Right renal pelvis (tissue), 4 donors: ENCODE data around the gene GNAQ. TPM values are rescaled to one million over a fixed set of nuclear protein-coding genes. Genes with fewer than 3 reads are reported as not detected.

Experiments used
- DNase-seq, 4 donors: peaks; one replicate each; pipeline ENCODE4 v3.0.0-alpha.2; 2013; ENCODE audit warnings: low read depth in 4 of 4, low spot score in 3 of 4, missing footprints in 1 of 4
- polyA plus RNA-seq, 4 donors: library from polyadenylated mRNA; unstranded; fragments of 120-200 nt; gene quantifications; one replicate each; pipeline ENCODE4 v1.2.1, GENCODE V29; 2013; ENCODE audit not compliant: insufficient read length in 4 of 4

The GNAQ gene
- polyA plus RNA-seq, 4 donors = 52.8 to 75.0 (median 72.2) TPM

GRCh38 chr9:77830618-77831285 is 200.9 kb downstream of the GNAQ start:
- no peak for DNase-seq

GRCh38 chr9:77829420-77829819 is 202.2 kb downstream of the GNAQ start:
- no peak for DNase-seq

DNA sequence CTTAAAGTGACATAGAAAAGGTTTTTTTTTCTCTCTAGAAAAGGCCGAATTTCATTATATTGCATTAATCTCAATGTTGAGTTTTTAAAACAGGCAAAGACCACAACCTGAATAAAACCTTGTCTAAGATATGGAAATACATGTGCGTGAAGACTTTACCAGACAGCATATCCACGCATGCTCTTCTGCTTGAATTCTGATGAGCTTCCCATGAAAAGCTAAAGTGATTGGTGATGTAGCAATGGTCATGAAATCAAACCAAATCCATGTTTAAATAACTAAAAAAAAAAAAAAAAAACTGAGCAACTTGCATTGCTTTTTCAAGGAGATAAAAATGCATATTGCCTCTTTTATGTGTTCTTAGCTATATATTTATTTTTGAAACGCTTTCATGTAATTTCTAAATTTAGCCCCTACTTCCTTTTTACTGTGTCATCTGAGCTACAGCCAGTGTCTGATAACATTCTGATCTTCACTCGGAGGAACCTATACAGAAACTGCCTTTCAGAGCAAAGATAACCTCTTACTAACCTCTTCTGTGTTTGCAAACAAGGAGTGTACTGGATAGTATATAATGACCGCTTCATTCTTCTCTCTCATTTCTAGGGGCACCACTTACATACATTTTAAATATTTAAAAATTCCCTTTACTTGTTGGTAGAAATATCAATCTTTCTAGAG is 204.4 kb downstream of the GNAQ start:
- no peak for DNase-seq

DNA sequence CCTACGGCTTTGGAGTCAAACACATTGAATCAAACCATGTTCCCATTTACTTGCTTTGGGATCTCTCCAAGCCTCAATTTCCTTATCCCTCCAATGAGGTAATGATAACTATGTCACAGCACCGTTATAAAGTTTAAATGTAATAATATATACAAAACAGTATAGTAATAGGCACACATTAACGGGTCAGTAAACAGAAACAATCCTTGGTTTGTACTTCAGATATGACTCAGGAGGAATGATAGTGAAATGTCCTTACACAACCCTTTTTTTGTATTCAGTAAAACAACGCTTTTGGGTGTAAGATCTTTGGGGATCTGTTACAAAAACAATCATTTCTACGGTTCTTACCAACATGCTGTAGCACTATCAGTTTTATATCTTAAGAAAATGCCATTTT is 205.0 kb downstream of the GNAQ start:
- no peak for DNase-seq

DNA sequence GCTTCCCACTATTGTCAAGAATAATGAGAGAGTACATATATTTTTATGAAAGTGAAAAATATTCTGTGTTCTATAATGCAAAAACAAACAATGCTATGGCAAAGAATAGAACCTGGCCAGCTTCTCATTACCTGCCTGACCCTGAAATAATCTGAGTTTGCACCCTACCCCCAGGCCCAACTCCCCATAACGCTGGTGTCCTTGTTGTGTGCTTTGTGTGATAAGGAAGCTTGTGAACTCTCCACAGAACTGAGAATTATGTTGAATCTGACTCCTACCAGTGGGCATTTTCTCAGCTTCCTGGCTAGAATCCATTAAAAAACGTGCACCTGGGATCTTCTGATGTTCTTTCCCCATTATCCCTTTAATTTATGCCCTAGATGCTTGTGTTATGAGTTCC is 205.5 kb downstream of the GNAQ start:
- DNase-seq = no peak

DNA sequence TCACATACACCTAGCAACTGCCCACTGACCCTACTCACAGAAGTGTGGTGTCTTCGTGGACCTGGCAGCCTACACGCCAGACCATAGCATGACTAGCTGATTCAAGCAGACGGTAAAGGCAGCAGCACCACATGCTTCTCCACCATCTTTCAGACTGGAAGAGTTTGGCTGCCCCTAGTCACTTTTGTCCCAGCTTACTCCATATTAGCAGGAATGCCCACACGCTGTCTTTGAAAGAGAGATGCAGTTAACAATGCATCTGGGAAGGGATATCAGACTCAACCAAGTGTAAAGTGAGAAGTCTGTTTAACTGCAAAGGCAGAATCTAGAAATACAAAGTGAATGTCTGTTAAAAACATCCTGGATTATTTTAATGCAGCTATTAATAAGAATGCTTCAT is 206.2 kb downstream of the GNAQ start:
- no peak for DNase-seq

DNA sequence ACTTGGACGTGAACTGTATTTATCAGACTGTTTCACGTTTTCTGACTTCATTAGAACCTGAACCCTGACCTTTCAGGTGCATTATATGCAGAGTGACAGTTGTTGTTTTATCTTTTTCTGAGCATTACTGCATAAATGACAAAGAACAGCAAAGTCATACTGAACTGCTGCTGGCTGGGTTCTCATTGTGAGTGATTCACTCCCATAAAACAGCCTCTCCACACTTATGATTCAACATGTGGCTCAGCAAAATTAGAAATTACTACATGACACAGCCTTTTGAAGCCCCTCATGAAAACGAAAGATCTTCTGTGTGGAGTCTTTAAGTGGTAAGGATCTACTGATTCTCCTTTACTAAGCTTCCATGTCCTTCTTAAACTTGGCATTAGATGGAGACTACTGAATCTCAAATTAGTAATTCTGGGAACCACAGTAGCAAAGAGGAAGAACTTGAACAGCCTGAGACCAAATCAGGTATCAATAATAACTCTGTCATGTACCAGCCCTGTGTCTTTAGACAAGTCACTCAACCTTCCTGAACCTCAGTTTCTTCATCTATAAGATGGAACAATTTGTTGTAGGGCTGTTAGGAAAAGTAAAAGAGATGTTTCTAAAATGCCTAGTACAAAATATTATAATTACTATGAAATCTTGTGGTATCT is 211.2 kb downstream of the GNAQ start:
- no peak for DNase-seq

DNA sequence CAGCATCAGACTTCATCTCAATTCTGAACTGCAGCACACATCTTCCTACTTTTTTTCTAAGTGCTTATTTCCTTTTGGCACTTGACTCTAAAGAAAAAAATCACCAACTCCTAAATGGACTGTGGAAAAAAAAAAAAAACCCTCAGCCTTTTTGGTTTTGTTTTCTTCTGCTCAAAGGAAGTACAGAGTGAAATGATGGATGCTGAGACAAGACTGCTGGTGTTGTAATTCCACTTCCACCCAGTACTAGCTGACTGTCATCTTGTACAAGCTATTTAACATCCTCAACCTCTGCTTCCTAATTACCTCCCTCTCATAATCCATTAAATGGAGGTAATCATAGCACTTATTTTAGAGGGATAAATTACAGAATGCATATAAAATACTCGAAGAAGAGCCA is 212.0 kb downstream of the GNAQ start:
- no peak for DNase-seq

GRCh38 chr9:77817590-77818311 is 213.9 kb downstream of the GNAQ start:
- DNase-seq = no peak

GRCh38 chr9:77816641-77817341 is 214.8 kb downstream of the GNAQ start:
- DNase-seq = no peak

GRCh38 chr9:77815260-77815659 is 216.4 kb downstream of the GNAQ start:
- no peak for DNase-seq

DNA sequence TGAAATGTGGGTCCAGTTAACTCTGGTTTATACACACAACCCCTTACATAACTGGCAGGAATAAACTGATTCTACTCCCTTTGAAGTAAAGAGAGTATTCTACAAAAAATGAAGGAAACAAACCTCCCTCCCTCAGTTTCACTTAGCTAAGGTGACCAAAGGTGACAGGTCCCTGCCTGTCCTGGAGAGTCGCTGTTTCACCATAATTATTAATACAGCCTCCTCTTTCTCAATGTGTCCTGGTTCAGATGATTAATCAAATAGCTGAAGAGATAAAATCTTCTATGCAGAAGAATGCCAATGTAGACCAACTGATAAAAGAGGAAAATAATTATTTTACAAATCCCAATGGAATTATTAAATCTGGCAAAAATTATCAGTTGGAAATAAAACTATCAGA is 219.8 kb downstream of the GNAQ start:
- DNase-seq = no peak

- no peak for DNase-seq
Measured at GRCh38 chr9:77810637-77811119, 220.9 kb downstream of the GNAQ start.

- no peak for DNase-seq
Measured at GRCh38 chr9:77810047-77810446, 221.6 kb downstream of the GNAQ start.

DNA sequence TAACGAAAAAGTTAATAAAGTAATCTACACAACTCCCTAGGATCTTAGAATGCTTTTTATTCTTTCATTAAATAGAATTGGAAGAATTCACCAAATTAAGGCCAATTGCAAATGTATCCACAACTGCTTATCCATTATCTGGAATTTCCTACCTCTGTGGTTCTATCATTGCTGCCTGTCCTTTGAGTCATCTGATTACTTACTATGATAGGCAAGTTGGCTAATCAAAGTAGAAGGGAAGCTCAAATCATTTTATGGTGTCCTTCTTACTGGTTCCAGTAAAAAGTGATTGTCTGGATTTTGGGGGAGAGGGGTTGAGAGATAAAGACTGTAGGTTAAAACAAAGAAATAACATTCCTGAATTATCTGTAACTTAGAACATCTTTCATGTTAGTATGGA is 222.1 kb downstream of the GNAQ start:
- DNase-seq = no peak

DNA sequence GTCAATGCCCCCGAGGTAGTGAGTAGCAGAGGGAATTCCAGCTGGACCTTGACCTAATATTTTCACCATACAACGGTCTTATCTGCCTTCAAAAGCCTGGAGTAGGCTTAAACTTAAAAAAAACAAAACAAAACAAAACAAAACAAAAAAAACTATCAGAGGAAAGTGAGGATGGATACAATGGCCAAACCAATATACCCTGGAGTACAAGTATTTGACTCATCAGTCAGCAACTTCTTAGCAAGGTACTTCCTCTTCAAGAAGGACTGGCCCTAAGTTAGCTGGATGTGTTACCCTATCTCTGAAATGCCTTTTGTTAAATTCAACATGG is 222.9 kb downstream of the GNAQ start:
- no peak for DNase-seq

DNA sequence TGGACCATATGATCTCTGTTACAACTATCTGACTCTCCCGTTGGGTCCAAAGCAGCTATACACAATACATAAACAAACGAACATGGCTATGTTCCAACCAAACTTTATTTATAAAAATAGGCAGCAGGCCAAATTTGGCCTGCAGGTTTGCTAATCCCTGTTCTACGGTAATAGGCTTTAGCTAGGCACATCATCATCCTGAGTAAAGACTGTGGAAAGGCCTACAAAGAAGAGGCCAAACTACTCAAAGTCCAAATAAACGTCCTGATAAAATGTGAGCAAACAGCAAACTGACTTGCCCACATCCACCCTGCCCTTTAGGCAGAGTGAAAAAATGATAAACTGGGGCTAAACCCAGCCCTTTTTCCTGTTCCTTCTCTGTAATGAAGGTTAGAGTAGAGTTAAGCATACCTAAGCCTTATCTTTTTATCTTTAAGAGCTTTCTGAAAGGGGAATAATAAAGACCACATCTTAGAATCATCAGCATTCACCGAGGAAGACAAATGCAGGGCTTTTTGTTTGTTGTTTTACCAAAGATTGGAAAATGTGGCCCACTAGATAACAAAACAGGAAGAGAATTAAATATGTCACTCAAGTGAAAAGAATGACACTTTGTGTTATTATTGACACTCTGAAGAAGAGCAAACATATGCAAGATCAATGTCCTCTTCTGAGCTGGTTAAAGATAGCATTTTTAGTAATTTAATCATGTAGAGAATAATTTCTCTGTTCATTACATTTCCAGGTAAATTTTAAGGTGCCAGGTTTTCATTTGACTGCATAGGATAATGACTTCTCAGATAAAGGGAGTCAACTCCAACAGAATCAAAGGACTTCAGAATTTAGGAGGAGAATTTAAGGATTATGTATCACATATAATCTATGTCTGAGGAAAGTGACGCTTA is 223.5 kb downstream of the GNAQ start:
- no peak for DNase-seq

GRCh38 chr9:77807281-77807683 is 224.3 kb downstream of the GNAQ start:
- DNase-seq = no peak

- no peak for DNase-seq
Measured at GRCh38 chr9:77806741-77807140, 224.9 kb downstream of the GNAQ start.

GRCh38 chr9:77805810-77806209 is 225.8 kb downstream of the GNAQ start:
- DNase-seq = no peak
